HG03520 (cell line): Measurements from ENCODE around the gene ABCC10.
"Not testable (repeated sequence)": the region's sequence is repeated elsewhere in the genome, so short reads cannot be mapped to it uniquely, and the experiment has no call there.

Source experiments
- ATAC-seq: cut with Tn5 transposase; IDR thresholded peaks from one replicate; pipeline ENCODE4 v1.9.1; 2021; ENCODE audit warnings: mild to moderate bottlenecking, moderate library complexity; ENCODE audit not compliant: unreplicated experiment

The ABCC10 gene

GRCh38 chr6:43495409-43495941 is 68.1 kb downstream of the ABCC10 start:
- no peak for ATAC-seq

- no peak for ATAC-seq
These were observed 69.2 kb downstream of the ABCC10 start for GRCh38 chr6:43496370-43497128.

GRCh38 chr6:43497129-43497396 is 69.7 kb downstream of the ABCC10 start:
- no peak for ATAC-seq

GRCh38 chr6:43497689-43498088 is 70.3 kb downstream of the ABCC10 start:
- no peak for ATAC-seq

- not testable (repeated sequence) for ATAC-seq
These were observed 71.0 kb downstream of the ABCC10 start for GRCh38 chr6:43498291-43498690.

- no peak for ATAC-seq
These were observed 71.9 kb downstream of the ABCC10 start for GRCh38 chr6:43499028-43499815.
